Amygdala (tissue), 56 donors: Measurements from ENCODE around the gene IL9.
A peak's percentile ranks its signal among the peaks of the same experiment; 100 is the strongest.

Experiments used
- DNase-seq, 56 donors: peaks; one replicate each; lab custom pipeline; 2025; lab: John Stamatoyannopoulos, UW

The IL9 gene

DNA sequence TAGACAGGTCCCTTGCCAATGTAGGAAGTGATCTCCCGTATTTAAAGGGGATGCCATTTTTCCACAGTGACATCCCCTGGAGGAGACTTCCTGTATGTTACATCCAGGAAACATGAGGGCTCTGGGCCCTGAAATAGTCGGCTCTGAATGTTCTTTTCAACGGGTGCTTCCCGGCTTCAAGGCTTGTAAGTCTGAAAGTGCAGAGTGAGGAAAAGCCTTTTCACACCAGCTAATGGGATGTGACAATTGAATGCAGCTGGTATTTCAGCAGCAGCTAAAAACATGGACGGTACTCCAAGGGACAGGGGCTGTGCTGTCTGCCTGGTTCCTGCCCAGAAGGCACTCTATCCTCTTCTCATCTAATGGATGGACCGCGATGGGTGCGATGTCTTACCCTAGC lies 1.4 kb downstream of the IL9 start:
- no peak for DNase-seq

DNA sequence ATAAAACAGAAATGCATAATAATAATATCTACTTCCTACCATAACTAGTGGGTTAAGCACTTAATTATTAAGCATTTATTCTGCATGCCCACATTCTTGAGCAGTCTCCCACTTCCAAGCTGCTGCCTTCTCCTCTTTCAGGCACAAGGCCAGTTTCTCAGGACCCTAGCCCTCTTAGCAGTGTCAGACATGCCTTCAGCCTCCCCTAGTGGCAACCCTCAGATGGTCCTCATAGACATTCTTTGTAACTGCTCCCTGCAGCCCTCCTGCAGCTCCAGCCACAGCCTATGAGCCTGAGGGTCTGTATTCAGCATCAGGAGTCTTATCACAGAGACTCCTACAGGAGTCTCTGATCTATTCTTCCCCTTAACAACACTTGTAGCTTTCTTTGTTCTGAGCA lies 3.9 kb downstream of the IL9 start:
- DNase-seq: peak in 1 of 56 donors; percentile 11

DNA sequence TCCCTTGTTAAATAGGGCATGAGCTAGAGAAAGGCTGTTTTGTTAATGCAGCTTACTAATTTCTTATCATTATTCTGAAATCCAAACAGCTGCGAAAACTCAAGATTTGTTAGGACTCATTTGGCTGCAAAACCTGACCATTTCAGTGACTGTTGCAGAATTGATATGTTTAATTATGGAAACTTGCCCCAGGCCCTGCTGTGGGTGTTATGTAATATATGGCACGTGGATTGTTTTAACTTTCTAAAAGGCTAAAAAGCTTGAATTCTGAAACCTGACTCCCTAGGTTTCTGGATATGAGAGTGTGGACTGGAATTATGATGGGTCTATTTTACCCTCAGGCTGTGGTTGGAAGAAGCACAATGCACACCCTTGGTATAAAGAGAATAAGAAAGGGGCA lies 4.4 kb downstream of the IL9 start:
- no peak for DNase-seq

DNA sequence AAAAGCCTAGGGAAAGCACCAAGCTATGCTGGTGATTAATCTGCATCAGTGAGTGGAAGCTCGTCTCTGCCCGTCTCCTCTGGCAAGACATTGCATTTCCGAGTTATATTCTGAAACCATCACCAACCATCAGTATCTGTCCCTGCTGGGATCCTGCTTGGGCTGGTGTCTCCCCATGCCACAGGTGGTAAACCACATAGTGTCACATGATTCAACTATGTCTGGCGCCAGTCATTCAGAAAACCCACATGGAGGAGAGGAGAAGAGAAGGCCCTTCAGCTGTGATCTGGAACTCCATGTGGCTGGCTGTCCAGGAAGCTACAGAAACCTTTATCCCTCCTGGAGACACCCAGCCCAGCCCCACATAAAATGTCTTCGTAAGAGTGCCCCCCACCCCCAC lies 4.8 kb downstream of the IL9 start:
- no peak for DNase-seq

DNA sequence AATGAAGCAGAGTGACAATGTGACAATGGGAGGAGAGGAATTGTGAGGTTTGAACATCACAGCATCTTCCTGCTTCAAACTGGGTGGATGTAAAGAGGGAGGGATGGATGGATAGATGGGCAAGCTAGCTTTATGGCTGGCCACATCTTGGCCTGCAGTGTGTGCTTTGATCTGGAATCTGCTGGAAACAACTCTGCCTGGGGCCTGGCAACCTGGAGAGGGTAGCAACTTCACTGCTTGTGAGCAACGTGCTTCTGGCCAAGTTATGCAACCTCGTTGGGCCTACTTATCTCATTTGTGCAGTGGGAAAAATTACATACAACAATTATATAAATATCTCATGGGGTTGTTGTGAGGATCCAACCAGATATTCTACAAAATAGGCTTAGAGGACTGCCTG lies 5.3 kb downstream of the IL9 start:
- no peak for DNase-seq

DNA sequence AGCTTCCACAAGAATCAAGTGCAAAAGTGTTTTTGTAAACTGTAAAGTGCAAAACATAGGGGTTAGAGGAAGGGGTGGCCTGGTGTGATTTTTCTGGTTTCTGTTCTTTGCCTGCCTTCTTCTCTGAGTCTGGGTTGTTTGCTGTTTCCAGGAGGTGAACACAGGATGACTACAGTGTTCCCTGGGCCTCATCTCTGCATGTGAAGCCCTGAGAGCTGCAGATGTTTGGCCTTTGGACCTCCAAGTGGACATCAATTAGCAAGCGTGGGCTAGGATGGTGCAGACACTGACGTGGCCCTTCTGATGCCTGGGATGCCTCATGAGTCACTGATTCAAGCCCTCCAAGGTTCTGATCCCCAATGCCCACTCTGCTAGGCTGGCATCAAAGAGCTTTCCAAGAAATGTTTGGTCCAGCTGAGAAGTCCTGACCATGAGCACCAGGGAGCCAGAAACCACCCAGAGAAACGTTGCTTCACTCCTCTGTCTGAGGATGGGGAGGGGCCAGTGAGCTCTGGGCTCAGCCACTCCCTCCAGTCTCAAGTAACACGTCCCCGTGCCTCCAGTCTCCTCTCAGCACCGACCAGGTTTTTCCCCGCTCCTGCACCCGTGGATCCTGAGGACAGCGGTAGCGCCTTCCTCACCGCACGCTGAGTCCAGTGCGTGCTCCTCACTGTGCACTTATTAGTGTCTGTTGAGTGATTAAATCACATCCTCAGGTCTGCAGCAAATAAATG lies 7.6 kb downstream of the IL9 start:
- no peak for DNase-seq

DNA sequence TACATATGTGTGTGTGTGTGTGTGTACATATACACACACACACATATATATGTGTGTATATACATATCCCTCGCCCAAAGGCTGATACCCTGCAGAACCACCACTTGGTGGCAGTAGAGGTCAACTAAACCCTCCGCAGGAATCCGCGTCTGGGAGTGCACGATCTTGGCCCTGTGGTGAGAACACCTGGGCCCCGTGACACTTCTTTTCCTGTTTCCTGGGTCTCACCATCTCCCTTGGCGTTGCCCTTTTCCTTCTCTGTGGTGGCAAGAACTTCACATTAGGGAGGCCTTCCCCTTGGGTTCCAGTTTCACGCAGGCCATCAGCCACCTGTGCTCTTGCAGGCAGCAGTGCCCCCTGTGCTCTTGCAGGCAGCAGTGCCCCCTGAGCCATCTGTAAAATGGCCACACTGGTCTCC lies 8.2 kb downstream of the IL9 start:
- peak in 33 of 56 donors; percentile 4 to 56 (median 22) for DNase-seq

DNA sequence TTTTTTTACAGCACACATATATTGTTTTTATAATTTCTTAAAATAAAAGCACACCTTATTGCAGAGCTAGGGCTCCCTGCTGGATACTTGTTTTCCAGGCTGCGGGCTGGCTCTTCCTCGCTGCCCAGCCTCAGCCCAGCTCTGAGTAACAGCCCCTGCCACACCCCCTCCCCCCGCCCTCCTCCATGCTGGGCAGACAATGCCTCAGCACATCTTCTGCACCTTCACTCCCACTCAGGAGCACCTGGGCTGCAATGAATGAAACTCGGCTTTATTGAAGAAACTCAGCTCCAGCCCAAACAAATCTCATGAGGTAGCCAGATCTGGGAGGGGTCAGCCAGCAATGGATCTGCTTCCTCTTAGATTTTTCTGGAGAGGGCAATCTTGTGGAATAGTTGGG lies 9.5 kb downstream of the IL9 start:
- DNase-seq: no peak

DNA sequence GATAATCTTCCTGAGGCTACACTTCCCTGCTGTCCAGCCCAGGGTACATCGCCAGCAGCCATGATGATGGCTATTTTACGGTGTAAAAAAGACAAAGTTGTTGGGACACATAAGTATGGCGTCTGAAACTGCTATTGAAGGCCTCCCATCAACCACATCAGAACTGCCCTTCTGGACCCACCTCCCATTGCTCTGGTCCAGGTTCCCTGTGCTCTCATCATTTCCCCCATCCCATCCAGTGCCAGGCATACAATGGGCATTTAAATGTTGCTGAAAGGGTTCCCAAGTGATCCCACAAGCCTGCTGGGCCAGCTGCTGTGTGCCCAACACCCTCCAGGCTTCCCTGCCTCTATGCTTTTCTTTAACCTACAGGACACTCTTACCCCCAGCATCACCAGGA lies 10.6 kb downstream of the IL9 start:
- DNase-seq: no peak

DNA sequence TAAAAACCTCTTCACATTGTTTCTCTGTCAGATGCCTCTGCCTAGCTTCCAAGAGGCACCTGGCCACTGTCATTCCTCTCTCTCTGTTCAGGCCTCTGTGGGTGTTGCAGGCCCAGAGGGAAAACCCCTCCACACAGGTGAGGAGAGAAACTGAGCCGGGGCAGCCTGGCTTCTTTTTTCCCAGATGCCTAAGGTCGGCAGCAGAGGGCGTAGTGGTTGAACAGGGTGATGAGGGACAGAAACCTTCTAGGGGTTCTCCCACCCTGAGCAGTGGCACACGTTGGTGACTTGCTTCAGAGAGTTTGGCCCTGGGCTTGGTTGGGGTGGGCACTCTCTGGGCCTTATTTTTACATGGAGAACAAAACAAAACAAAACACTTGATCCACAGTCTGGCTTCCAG lies 12.2 kb downstream of the IL9 start:
- DNase-seq: no peak

DNA sequence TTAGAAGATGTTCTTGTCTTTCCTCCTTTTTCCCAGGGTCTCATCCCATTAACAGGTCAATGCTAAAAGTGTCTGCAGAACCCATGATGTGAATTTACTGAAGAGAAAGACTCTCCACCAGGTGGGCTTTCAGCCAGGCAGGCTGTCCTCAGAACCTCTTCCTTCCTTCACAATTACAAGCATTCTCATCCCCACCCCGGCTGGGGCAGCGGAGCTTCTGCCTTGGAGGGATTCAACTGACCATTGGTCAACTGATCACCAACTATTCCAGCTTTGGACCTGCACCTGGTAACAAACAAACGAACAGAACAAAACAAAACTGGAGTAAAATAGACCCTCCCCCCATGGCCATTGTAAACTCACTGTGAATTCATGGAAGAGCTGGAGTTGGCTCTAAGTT lies 12.6 kb downstream of the IL9 start:
- no peak for DNase-seq

DNA sequence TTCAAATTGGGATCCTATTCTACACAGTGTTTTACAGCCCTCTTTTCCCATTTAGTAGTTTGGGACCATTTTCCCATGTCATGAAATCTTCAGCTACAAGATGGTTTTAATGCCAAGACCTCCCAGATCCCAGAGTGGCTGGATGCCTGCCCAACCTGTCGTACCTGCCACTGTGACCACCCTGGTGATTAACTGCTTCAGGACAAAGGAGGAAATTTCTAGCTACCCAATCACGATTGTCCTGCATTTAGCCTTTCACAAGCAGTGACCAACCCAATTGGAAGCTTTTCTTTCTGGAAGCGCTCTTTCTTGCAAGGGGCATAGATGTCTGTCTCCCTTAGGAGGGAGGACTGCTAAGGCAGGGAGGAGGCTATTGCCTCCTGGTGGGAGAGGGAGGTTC lies 13.8 kb downstream of the IL9 start:
- DNase-seq: no peak

DNA sequence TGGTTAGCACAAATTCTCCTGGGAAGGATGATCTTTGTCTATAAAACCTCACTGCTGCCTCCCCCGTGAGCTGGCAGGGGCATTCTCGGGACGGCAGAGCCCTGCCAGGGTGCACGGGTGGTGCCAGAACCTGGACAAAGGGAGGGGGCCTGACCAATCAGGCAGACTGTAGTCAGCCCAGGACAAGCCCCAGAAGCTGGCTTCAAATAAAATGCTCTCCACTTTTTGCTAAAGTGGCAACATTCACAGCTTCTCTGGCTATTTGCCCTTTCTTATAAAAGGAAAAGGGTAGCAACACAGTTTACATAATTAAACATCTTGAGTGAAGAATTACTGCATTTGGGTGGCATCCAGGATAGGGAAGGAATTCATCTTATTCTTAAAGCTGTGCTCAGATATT lies 14.4 kb downstream of the IL9 start:
- peak in 39 of 56 donors; percentile 5 to 75 (median 41) for DNase-seq

DNA sequence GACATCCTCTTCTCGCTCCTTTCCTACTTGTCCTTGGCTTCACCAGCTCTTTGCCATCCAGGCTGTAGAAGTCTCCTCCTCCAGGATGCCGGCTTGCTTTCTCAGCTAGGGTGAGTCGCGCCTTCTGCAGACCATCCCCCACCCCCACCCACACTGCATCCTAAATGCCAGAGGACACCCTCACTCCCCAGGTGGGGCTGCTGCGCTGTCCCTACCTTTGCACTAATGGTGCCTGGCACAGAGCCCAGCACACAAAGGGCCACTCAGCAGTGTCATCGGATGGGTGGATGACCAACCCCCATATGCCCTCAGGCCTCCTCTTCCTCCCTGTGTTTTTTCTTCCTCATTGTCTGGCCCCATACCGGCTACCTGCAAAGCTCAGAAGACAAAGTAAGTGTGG lies 14.8 kb downstream of the IL9 start:
- no peak for DNase-seq

DNA sequence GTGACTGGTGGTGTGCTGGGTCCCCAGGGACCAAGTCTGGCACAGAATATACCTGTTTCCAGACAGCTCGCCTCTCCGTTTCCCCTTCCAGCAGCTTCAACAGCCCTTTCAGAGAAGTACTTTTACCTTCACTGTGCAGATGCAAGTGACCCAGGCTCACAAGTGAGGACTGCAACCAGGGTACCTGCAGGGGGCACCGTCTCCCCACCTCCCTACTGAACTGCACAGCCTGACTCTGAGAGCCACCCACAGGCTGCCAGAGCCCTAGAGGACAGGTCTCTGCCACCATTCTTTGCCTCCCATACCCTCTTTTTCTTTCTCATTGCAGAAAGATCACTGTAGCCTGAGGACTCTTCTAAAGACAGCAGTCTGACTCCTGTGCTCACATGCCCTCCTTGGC lies 15.4 kb downstream of the IL9 start:
- DNase-seq: peak in 1 of 56 donors; percentile 8

DNA sequence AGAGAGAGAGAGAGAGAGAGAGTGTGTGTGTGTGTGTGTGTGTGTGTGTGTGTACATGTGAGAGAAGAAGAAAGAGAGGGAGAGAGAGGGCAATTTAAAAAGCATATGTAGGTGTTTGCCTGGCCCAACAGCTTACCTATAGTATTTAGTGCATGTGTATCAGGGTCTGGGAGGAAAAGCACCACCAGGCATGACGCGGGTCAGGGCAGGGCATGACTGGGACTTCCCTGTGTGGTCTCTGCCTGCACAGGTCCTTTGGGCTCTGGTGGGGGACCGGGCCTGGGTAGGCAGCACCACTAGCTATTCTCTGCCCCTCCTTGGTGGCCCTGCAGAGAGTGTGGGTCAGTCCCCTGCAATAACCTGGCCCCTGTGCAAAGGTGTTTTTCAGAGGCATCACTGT lies 16.1 kb downstream of the IL9 start:
- DNase-seq: no peak

DNA sequence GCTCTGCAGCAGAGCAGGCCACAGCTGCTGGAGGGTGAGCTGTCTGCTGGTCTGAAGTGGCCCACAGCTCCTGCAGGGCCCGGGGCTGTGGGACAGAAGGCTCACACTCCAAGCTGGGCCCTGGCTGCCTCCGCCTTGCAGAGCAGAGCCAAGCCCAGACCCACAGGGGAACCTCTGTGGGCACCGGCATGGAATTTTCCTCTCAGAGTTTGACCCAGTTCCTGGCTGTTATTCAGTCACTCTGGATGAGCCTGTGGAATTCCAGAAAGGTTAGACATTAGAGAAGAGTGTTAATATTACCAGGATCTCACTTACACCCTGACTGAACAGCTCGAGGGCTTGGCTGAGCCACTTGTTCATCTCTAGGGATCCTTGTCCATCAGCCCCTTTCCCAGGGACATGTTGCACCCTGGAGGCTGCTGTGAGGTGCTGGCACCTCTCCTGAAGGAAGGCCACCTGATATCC lies 17.5 kb downstream of the IL9 start:
- DNase-seq: peak in 2 of 56 donors; percentile 18 to 25

DNA sequence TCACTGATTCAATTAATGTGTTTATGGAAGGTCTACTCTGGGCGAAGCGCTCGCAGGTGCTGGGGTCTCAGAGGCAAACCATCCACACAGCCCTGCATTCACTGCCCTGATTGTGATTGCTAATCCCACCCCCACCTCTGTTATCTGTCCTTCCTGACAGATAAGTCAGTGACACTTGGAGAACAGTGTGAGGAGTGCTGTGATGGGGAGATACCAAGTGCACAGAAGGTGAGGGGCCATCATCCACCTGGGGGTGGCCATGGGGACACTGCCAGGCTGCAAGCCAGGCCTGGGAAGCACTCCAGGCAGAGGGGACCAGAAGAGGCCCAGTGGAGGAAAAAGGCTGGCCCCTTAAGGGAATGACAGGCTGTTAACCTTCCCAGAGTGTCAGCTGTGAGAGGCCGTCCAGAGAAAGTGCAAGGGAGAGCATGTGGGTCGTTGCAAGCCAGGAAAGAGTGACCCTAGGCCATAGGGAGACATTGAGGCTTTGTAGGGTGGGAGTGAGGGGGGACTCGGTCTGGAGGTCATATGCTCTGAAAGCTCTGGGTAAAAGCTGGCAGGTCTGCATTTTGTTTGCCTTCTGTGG lies 18.0 kb downstream of the IL9 start:
- no peak for DNase-seq

DNA sequence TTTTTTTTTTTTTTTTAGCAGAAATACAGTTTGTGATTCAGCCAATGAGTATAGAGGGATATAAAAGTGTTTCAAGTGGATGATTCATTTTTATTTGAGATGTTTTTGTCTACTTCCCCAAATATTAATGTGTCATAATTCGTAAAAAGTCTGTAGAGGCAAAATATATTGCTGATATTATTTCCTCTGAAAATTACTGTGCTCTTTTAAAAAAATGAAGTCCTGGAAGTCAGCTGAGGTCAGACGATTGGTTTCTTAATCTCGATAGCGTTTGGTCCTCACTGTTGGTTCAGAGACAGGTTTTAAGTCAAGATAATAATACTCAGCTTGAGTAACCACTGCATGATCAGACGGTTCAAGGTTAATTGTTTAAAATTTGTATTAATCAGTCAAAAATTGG lies 19.5 kb downstream of the IL9 start:
- no peak for DNase-seq

DNA sequence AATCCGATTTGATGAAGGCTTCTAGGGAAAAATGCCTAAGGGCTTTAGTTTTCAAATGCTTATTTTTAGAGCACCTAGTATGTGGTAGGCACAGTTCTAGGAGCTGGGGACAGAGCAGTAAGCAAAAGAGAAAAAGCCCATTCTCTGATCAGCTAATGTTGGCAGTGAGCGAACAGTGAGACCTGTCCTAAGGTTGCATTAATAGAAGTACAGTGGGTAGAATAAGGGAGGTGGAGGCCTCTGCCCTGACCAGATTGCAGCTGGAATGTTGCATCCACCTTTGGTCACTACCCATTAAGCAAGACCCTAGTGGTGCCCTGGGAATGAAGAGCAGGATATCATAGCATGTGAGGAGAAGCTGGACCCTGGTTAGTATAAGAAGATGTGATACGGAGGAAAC lies 20.1 kb downstream of the IL9 start:
- DNase-seq: no peak

DNA sequence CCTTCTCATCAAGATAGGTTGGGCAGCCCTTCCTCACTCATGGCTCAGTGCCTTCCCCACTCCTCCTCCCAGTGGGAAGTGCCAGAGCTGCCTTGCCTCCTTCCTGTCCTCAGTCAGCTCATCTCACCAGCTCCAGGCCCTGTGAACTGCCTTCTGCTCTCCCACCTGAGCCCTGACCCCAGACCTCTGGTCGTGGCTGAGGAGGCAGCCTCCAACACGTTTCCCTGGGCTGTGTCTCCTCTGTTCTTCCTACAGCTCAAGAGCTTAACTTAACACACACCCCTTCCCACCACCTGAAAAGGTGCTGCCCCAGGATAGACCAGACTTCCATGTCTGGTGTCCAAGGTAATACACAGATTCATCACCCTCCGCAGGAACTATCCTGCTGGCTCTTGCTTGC lies 21.2 kb downstream of the IL9 start:
- no peak for DNase-seq

DNA sequence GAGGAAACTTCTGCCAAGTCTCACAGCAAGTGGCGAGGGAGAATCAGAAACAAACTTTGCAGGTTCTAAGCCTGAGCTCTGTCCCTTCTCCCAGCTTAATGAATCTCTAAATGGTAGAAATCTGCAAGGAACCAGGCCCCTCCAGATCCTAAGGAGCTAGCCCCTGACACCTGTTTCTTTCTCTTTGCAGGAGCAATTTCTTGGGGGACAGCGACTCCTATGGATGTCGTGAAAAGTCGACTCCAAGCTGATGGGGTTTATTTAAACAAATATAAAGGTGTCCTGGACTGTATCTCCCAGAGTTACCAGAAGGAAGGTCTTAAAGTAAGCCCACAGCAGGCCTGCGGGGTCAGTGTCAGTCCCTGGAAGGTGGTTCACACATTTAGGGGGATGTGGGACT lies 21.8 kb downstream of the IL9 start:
- DNase-seq: no peak
